PC-3 (cell line): ENCODE data around the gene R3HDM4. TPM values are rescaled to one million over a fixed set of nuclear protein-coding genes. Genes with fewer than 3 reads are reported as not detected.
A peak's percentile ranks its signal among the peaks of the same experiment; 100 is the strongest.

Source experiments
- ATAC-seq: fragments of 200-7000 bp; cut with Tn5 transposase; 2 replicates; pipeline ENCODE4 v1.9.1; 2020; ENCODE audit warnings: mild to moderate bottlenecking, moderate library complexity
- BruUV-seq: library from RNA; stranded (reverse); fragments of 400-500 nt; replicated peaks from 2 replicates; lab custom pipeline; 2021; lab: Mats Ljungman, UMichigan
- CTCF ChIA-PET: fragments of 300-600 bp; sonication (Branson Sonifier 250); formaldehyde crosslinking; loops from one replicate; lab custom pipeline; 2022; ENCODE audit warnings: antibody characterized with exemption; lab: Charles Lee
- POLR2A ChIA-PET: fragments of 300-600 bp; sonication (Branson Sonifier 250); formaldehyde crosslinking; loops from one replicate; lab custom pipeline; 2022; ENCODE audit warnings: antibody characterized with exemption; ENCODE audit not compliant: unreplicated experiment; lab: Charles Lee
- DNase-seq: peaks from one replicate; pipeline ENCODE4 v3.0.0-alpha.2; 2015
- H2AFZ ChIP-seq: fragments of 300-600 bp; sonication (generic); 2 replicates; pipeline ENCODE4 v1.6.0; 2016; ENCODE audit warnings: antibody characterized with exemption, low read length
- H3F3A ChIP-seq: fragments of 300-600 bp; sonication (generic); one replicate; pipeline ENCODE4 v1.6.0; 2017; ENCODE audit warnings: antibody characterized with exemption, low read length, control low read depth, mild to moderate bottlenecking; ENCODE audit not compliant: unreplicated experiment
- H3K27ac ChIP-seq: fragments of 300-600 bp; sonication (generic); 2 replicates; pipeline ENCODE4 v1.5.1; 2016; ENCODE audit warnings: mild to moderate bottlenecking, low read length
- H3K27me3 ChIP-seq: fragments of 300-600 bp; sonication (generic); 2 replicates; pipeline ENCODE4 v1.6.1; 2016; ENCODE audit warnings: low read length, mixed read lengths
- H3K36me3 ChIP-seq: fragments of 300-600 bp; sonication (generic); 2 replicates; pipeline ENCODE4 v1.6.1; 2016; ENCODE audit warnings: low read depth, mixed run types, low read length, mixed read lengths
- H3K4me1 ChIP-seq: fragments of 300-600 bp; sonication (generic); 2 replicates; pipeline ENCODE4 v1.5.1; 2016; ENCODE audit warnings: low read length; ENCODE audit not compliant: insufficient read depth
- H3K4me2 ChIP-seq: fragments of 300-600 bp; sonication (generic); 2 replicates; pipeline ENCODE4 v1.6.0; 2016; ENCODE audit warnings: low read length
- H3K4me3 ChIP-seq: fragments of 300-600 bp; sonication (generic); 2 replicates; pipeline ENCODE4 v1.5.1; 2016; ENCODE audit warnings: mild to moderate bottlenecking, low read length, mixed read lengths
- H3K79me2 ChIP-seq: fragments of 300-600 bp; sonication (generic); 2 replicates; pipeline ENCODE4 v1.6.1; 2017; ENCODE audit warnings: low read length, mixed read lengths
- H3K9ac ChIP-seq: fragments of 300-600 bp; sonication (generic); 2 replicates; pipeline ENCODE4 v1.6.0; 2016; ENCODE audit warnings: mild to moderate bottlenecking, low read length
- H3K9me2 ChIP-seq: fragments of 300-600 bp; sonication (generic); replicated peaks from 2 replicates; pipeline ENCODE4 v1.6.1; 2016; ENCODE audit warnings: mixed run types, low read length, mixed read lengths
- H3K9me3 ChIP-seq: fragments of 300-600 bp; sonication (generic); 2 replicates; pipeline ENCODE4 v1.6.1; 2016; ENCODE audit warnings: low read length, mixed read lengths
- H4K20me1 ChIP-seq: fragments of 300-600 bp; sonication (generic); 2 replicates; pipeline ENCODE4 v1.6.1; 2016; ENCODE audit warnings: low read length, mixed read lengths
- EZH2 ChIP-seq: fragments of 300-600 bp; sonication (generic); IDR thresholded peaks from one replicate; pipeline ENCODE4 v1.6.1; 2017; ENCODE audit warnings: antibody characterized with exemption, mild to moderate bottlenecking, low read length; ENCODE audit not compliant: unreplicated experiment
- EZH2phosphoT487 ChIP-seq: fragments of 300-600 bp; sonication (generic); IDR thresholded peaks from 2 replicates; pipeline ENCODE4 v1.6.1; 2018; ENCODE audit warnings: mild to moderate bottlenecking, antibody characterized with exemption, low read length, borderline replicate concordance
- intact Hi-C: fragments of 100-400 bp; cut with micrococcal nuclease; formaldehyde crosslinking; loops from 2 replicates; pipeline ENCODE4 v1.9.0; 2023
- total RNA-seq: library from RNA; depleted of rRNA; stranded (reverse); fragments of >200 nt; gene quantifications from 2 replicates; pipeline ENCODE4 v1.2.3, GENCODE V29; 2014
- TF ChIP-seq, protein P1 (sequence below): fragments of 300-600 bp; sonication (generic); conservative IDR thresholded peaks from 2 replicates; pipeline ENCODE4 v1.5.1; 2017; ENCODE audit warnings: antibody characterized with exemption, low read depth, mild to moderate bottlenecking, low read length

The R3HDM4 gene
- total RNA-seq, 1 experiment from 2014 or later, result 44.9 TPM

DNA sequence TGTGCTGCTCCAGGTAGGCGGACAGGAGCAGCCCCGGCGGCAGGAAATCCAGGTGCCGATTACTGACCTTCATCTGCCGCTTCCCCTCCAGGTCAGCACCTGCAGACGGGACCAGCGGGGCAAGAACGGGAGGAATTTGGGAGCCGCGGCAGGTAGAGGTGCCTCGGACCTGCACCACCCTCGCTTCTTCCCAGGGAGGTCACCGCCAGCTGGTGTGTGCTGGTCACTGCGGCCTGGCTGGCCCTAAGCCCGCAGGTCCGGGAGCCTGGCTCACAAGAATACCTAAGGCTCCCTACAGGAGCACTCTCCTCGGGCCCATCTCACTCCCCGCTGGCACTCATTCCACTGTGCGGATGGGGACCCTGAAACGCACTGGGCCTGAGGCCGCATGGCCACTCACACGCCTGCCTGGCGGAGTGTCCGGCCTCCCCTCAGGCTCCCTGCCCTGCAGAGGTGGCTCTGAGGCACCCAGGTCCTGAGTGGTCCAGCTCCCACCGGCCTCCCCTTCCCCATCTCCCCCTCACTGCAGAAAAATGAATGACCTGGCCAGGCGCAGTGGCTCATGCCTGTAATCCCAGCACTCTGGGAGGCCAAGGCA is 15.5 kb downstream of the R3HDM4 start:
- H3K9ac ChIP-seq, result no peak overlapping the region
- H3K9me2 ChIP-seq, result no peaks in the 10 kb centered on the region
- intact Hi-C loops, result no loop called here
- peaks cover 3% of the 10 kb centered on the region for H3F3A ChIP-seq
- H3K4me1 ChIP-seq, result no peaks in the 10 kb centered on the region
- H3K9me3 ChIP-seq, result no peaks in the 10 kb centered on the region
- H4K20me1 ChIP-seq, result no peaks in the 10 kb centered on the region
- H2AFZ ChIP-seq, result no peak overlapping the region
- ATAC-seq (no peak), DNase-seq (no peak)
- no peaks in the 10 kb centered on the region for H3K36me3 ChIP-seq
- TF ChIP-seq, protein P1, sequence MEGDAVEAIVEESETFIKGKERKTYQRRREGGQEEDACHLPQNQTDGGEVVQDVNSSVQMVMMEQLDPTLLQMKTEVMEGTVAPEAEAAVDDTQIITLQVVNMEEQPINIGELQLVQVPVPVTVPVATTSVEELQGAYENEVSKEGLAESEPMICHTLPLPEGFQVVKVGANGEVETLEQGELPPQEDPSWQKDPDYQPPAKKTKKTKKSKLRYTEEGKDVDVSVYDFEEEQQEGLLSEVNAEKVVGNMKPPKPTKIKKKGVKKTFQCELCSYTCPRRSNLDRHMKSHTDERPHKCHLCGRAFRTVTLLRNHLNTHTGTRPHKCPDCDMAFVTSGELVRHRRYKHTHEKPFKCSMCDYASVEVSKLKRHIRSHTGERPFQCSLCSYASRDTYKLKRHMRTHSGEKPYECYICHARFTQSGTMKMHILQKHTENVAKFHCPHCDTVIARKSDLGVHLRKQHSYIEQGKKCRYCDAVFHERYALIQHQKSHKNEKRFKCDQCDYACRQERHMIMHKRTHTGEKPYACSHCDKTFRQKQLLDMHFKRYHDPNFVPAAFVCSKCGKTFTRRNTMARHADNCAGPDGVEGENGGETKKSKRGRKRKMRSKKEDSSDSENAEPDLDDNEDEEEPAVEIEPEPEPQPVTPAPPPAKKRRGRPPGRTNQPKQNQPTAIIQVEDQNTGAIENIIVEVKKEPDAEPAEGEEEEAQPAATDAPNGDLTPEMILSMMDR, result 0 out of 2 replicates have a peak, but pooled peaks have one; percentile 21
- no peak for TF ChIP-seq EZH2
- BruUV-seq, result no TSS peak
- peaks cover under 1% of the 10 kb centered on the region for H3K79me2 ChIP-seq
- H3K4me3 ChIP-seq, result no peak overlapping the region
- POLR2A ChIA-PET, result no interaction called here
- H3K4me2 ChIP-seq, result no peak overlapping the region
- H3K27ac ChIP-seq, result no peak overlapping the region
- CTCF ChIA-PET, result no interaction called here
- no peaks in the 10 kb centered on the region for H3K27me3 ChIP-seq

DNA sequence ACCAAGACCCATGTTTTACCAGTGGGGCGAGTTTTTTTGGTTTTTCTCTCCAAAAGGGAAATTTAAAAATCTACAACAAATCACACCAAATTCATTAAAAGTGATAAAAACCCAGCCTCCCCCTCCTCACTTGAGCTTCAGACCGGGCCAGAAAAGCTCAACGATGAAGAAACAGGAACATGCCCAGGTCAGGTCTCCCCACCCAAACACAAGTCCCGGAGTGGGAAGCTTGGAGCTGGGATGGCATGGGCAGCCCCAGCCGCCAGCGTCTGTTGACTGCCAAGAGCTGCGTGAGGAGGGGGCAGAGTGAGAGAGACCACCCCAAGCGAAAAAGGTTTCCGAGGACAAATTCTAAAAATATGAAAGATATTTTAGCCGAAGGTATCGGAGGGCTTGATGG is 16.0 kb downstream of the R3HDM4 start:
- intact Hi-C loops, result no loop called here
- BruUV-seq, result no TSS peak
- no peaks in the 10 kb centered on the region for H3K9me2 ChIP-seq
- H3K4me2 ChIP-seq, result no peak overlapping the region
- no peaks in the 10 kb centered on the region for H3K36me3 ChIP-seq
- H2AFZ ChIP-seq, result no peak overlapping the region
- no peaks in the 10 kb centered on the region for H4K20me1 ChIP-seq
- H3K4me3 ChIP-seq, result no peak overlapping the region
- TF ChIP-seq, protein P1, result no peak
- TF ChIP-seq EZH2, result no peak
- no peak for TF ChIP-seq EZH2phosphoT487
- H3K27me3 ChIP-seq, result no peaks in the 10 kb centered on the region
- CTCF ChIA-PET, result no interaction called here
- no peaks in the 10 kb centered on the region for H3K9me3 ChIP-seq
- no peaks in the 10 kb centered on the region for H3K4me1 ChIP-seq
- ATAC-seq, result no peak
- peaks cover 6% of the 10 kb centered on the region for H3K79me2 ChIP-seq
- no peak overlapping the region for H3K27ac ChIP-seq
- POLR2A ChIA-PET, result no interaction called here
- H3K9ac ChIP-seq, result no peak overlapping the region
- no peak for DNase-seq
- H3F3A ChIP-seq, result peaks cover 3% of the 10 kb centered on the region

DNA sequence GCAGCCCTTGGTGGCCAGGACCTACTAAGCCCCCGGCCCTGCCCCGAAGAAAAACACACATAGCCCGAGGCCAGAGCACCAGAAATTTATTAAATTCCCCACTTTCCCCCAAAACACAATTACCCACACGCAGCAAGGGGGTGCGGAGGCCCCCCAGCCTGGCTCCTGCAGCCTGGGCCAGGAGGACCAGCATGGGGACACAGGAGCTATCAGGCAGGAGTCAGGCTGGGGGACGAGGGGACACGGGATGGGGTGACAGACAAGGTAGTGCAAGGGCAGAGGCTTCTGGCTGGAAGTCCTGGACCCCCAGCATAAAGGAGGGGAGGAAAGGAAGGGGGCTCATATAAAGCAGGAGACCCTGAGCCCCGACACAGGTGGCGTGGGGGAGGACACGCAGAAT is 16.6 kb downstream of the R3HDM4 start:
- no peak for ATAC-seq
- no TSS peak for BruUV-seq
- Histone ChIP-seq H3K36me3 (no peaks in the 10 kb centered on the region), H4K20me1 (no peaks in the 10 kb centered on the region), H3K9me2 (no peaks in the 10 kb centered on the region), H3K4me3 (no peak overlapping the region), H3F3A (peaks cover 3% of the 10 kb centered on the region), H3K4me2 (no peak overlapping the region), H3K9ac (no peak overlapping the region), H3K27me3 (no peaks in the 10 kb centered on the region), H3K4me1 (no peaks in the 10 kb centered on the region), H2AFZ (no peak overlapping the region), H3K79me2 (peaks cover 9% of the 10 kb centered on the region), H3K9me3 (no peaks in the 10 kb centered on the region), H3K27ac (no peak overlapping the region)
- intact Hi-C loops, result no loop called here
- TF ChIP-seq EZH2 (no peak), EZH2phosphoT487 (no peak)
- TF ChIP-seq, protein P1, result no peak
- ChIA-PET CTCF (no interaction called here), POLR2A (no interaction called here)
- no peak for DNase-seq
